HG03354 (cell line): ENCODE results near the gene CSK.

Source experiments
- ATAC-seq: cut with Tn5 transposase; IDR thresholded peaks from one replicate; pipeline ENCODE4 v1.9.1; 2021; ENCODE audit warnings: mild to moderate bottlenecking; ENCODE audit not compliant: unreplicated experiment, poor library complexity, severe bottlenecking

The CSK gene

GRCh38 chr15:74799255-74799855 is 17.5 kb downstream of the CSK start:
- no peak for ATAC-seq

- ATAC-seq = peak; percentile 78
Observed at GRCh38 chr15:74799856-74800558, 18.1 kb downstream of the CSK start.

- ATAC-seq = no peak
Observed at GRCh38 chr15:74800559-74801094, 18.7 kb downstream of the CSK start.

- no peak for ATAC-seq
Observed at GRCh38 chr15:74801311-74801997, 19.6 kb downstream of the CSK start.

- no peak for ATAC-seq
Observed at GRCh38 chr15:74802290-74802689, 20.4 kb downstream of the CSK start.

- no peak for ATAC-seq
Observed at GRCh38 chr15:74802862-74803447, 21.1 kb downstream of the CSK start.

GRCh38 chr15:74804935-74805334 is 23.1 kb downstream of the CSK start:
- ATAC-seq = no peak

- no peak for ATAC-seq
Observed at GRCh38 chr15:74807282-74807681, 25.4 kb downstream of the CSK start.

- no peak for ATAC-seq
Observed at GRCh38 chr15:74808078-74808839, 26.4 kb downstream of the CSK start.

- no peak for ATAC-seq
Observed at GRCh38 chr15:74808840-74809229, 27.0 kb downstream of the CSK start.

GRCh38 chr15:74809242-74809641 is 27.4 kb downstream of the CSK start:
- no peak for ATAC-seq

- no peak for ATAC-seq
Observed at GRCh38 chr15:74809956-74810355, 28.1 kb downstream of the CSK start.

GRCh38 chr15:74812533-74812932 is 30.7 kb downstream of the CSK start, which contains the start of gene LMAN1L:
Gene LMAN1L (plus strand): TSS chr15:74812835. CDS start chr15:74812855, 20 bp downstream.
- ATAC-seq = no peak

GRCh38 chr15:74815121-74815934 is 33.4 kb downstream of the CSK start:
- no peak for ATAC-seq

- ATAC-seq = no peak
Observed at GRCh38 chr15:74815961-74816360, 34.1 kb downstream of the CSK start.

GRCh38 chr15:74816624-74817369 is 34.9 kb downstream of the CSK start:
- no peak for ATAC-seq

- ATAC-seq = no peak
Observed at GRCh38 chr15:74817370-74817737, 35.5 kb downstream of the CSK start.

- no peak for ATAC-seq
Observed at GRCh38 chr15:74820056-74820455, 38.2 kb downstream of the CSK start.
